Epithelial cell of esophagus (primary cell): ENCODE data around the gene B3GALT6.

Source experiments
- DNase-seq: peaks from one replicate; pipeline ENCODE4 v3.0.0; 2010; ENCODE audit warnings: low read depth
- H3K4me3 ChIP-seq: 2 replicates; pipeline ENCODE4 v1.5.1; 2011; ENCODE audit warnings: mild to moderate bottlenecking, low read length, control low read depth
- TF ChIP-seq, protein P1 (sequence below): IDR thresholded peaks from 2 replicates; pipeline ENCODE4 v1.5.1; 2011; ENCODE audit warnings: low read depth, mild to moderate bottlenecking, low read length, control low read depth, inconsistent platforms; ENCODE audit not compliant: insufficient read depth; ENCODE audit errors: missing control alignments

B3GALT6 gene

DNA sequence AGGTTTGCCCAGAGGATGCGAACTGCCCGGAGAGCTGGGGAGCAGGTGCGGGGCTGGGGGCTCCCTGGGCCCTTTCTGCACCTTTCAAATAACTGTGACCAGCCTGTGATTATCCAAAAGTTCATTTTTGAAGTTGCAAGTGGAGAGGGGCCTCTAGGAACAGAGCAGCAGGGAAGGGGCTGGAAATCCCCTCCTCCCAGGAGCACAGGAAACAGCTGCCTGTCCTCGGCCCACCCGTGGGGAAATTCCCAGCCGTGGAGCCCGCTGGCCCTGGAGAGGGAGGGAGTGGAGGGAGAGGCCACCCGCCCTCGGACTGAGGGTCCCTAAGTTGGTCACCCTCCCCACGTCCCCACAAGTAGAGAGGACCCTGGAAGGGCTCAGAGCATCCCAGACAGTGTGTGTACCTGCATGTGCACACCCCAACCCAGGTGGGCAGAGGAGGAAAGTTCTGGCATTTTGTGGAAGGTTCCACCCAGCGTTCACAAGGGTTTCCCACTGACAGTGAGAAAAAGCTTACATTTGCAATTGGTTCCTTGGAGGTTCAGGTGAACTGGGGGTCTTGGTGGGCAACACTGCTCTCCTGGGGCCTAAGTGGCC is 16.9 kb upstream of the B3GALT6 start:
- DNase-seq, result no peak
- TF ChIP-seq, protein P1, sequence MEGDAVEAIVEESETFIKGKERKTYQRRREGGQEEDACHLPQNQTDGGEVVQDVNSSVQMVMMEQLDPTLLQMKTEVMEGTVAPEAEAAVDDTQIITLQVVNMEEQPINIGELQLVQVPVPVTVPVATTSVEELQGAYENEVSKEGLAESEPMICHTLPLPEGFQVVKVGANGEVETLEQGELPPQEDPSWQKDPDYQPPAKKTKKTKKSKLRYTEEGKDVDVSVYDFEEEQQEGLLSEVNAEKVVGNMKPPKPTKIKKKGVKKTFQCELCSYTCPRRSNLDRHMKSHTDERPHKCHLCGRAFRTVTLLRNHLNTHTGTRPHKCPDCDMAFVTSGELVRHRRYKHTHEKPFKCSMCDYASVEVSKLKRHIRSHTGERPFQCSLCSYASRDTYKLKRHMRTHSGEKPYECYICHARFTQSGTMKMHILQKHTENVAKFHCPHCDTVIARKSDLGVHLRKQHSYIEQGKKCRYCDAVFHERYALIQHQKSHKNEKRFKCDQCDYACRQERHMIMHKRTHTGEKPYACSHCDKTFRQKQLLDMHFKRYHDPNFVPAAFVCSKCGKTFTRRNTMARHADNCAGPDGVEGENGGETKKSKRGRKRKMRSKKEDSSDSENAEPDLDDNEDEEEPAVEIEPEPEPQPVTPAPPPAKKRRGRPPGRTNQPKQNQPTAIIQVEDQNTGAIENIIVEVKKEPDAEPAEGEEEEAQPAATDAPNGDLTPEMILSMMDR, result no peak
- H3K4me3 ChIP-seq, result no peak overlapping the region

DNA sequence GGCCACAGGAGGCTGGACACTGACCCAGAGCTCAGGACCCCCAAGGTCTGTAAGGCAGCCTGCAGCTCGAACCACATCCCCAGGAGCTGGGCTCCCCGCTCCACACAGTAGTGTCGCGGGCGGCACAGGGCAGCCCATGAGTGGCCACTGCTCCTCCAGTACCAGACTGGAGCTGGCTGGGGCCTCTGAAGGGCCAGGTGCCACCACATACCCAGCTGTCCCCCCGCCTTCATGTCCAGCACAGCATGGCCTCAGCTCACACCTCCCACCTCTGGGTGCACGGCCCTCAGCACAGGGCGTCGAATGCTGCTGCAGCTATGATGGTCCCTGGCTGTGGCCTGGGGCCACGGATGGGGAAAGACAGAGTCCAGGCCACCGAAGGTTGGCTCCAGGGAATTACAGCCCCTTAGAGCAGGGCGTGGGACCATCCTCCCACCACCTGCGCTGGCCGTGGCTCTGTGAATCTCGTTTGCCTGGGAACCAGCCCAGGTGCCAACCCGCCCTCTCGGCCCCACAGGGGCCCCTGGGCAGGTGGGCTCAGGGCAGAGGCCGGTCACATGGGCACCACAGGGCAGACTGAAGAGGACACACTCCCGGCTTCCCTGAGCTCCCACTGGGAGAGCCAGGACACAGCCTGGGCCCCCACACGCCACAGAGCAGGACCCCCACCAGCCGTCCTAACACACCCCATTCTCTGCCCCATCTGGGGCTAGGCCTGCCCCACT is 16.0 kb upstream of the B3GALT6 start:
- TF ChIP-seq, protein P1, result no peak
- no peak overlapping the region for H3K4me3 ChIP-seq
- DNase-seq, result no peak

DNA sequence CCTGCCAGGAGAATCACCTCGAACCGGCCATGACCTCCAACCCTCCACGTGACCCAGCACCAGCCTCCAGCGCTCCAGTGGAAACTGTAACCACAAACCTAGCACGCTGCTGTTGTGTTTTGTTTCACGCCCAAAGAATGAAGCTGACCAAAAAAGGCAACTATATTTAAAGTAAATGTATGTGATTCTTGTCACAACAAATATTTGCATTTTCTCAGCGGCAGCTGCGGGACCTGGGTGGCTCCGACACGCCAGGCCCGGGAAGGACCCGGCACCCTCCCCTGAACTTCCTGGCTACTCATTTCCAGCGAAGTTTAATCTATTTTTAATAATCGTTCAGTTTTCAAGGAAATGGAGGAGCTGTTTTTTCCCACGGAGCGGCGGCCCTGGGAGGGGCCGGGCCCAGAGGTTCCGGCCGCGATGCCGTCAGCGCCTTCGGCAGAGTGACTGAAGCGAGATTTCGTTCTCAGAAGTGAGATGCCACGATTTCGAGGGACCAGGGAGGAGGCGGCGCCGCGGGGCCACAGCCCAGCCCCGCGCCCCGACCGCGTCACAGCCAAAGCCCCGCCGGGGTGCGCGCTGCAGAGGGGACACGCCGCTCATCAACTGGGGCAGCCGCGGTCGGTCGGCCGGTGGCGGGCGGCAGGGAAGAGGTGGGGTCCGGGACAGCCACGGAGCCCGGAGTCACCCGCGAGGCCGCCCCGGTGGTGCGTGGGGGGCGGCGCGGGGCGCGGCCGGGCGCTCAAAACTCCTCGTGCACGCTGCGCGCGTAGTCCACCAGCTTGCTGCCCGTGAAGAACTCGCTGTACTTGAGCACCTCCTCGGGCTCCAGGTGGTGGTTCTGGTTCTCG is 15.0 kb upstream of the B3GALT6 start:
- TF ChIP-seq, protein P1, result no peak
- no peak overlapping the region for H3K4me3 ChIP-seq
- DNase-seq, result no peak

DNA sequence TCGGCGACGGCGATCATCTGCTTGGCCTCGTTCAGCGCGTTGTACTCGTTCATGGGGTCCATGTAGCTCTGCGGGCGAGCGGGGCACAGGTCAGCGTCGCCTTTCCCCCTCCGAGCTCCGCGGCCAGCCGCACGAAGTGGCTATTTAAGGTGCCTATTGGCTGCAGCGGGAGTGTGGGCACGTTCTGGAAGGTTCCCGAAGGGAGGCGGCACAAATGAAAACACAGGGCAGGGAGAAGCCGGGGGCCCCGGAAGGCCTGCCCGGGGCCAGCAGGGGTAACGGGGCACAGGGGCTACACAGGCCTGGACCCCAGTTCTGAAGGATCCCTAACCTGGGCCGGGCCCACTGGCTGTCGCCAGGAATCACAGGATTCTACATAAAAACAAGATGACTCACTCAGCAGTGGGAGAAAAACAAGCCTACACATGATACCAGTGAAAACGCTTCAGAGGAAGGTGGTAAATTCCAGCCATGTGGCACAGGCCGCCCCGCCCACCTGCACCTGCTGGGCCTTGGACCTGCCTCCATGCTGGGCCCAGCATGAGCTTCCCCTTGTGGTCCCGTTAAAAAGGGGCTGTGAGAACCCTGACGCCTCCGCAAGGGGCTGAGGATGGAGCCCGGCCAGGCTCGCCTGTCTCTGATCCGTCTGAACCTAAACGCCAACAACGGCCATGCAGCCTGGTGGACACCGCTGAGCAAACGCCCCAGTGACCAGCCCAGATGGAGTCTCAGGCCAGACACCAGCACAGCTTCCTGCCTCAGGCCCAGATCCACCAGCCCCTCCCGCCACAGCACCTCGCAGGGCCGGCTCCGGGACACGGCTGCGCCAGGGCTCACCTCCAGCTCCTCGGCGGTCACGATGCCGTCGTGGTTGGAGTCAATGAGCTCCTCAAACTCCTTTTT is 14.2 kb upstream of the B3GALT6 start:
- DNase-seq, result peak; percentile 84
- no peak overlapping the region for H3K4me3 ChIP-seq
- TF ChIP-seq, protein P1, result no peak

DNA sequence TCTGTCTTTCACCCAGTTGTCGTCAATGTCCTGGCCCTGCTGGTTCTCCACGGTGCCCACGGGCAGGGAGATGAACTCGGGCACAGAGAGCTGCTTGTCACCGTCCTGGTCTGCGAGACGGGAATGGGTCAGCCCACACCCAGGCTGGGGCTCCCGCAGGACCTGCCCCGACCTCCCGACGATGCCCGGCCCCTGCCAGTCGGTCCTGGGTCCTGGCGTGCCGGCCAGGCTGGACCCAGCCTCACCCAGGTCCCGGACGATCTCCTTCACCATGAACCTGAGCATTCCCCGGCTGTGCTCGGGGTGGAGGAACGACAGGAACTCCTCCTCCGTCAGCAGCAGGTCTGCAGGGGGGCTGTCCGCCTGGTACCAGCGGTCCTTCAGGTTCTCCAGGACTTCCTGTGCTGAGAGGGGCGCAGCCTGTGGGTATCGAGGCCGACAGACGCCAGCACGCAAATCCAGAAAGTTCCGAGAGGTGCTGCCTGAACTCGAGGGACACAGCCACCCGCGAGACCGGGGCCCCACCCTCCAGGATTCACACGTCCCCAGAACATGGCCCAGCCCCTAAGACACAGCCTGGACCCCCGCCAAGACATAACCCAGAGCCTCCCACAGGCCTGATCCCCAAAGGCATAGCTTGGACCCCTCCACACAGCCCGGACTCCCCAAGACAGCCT is 13.4 kb upstream of the B3GALT6 start:
- DNase-seq, result no peak
- no peak overlapping the region for H3K4me3 ChIP-seq
- TF ChIP-seq, protein P1, result no peak

DNA sequence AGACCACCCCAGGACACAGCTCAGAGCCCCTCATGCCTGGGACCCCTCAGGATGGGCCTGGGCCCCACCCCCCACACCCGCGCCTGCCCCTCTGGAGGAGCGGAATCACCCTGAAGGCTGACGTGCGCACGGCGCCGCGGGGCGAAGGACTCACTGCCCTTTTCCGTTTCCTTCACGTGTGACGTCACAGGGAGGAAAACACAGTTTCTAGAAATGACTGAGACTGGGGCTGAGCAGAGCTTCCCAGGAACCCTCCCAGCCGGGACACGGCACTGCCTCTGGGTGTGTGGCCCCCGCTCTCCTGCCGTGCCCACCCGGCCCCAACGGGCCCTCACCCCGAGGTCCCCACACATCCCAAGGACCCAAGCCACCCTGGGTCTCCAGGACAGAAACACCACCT is 12.7 kb upstream of the B3GALT6 start:
- DNase-seq, result no peak
- TF ChIP-seq, protein P1, result no peak
- no peak overlapping the region for H3K4me3 ChIP-seq
